GM13976 (cell line): ENCODE data around the gene NOPCHAP1.
A peak's percentile ranks its signal among the peaks of the same experiment; 100 is the strongest.

Experiments
- DNase-seq: peaks from one replicate; pipeline ENCODE4 v3.0.0; 2012; ENCODE audit warnings: low spot score
- in situ Hi-C: fragments of 300-500 bp; cut with MboI; formaldehyde crosslinking; loops from one replicate; pipeline ENCODE4 v1.12.0; 2022; ENCODE audit warnings: low sequenced_read_pairs, mixed read lengths, inconsistent platforms; ENCODE audit not compliant: unreplicated experiment
- TF ChIP-seq, protein P1 (sequence below): IDR thresholded peaks from 2 replicates; pipeline ENCODE4 v1.5.1; 2012; ENCODE audit warnings: borderline replicate concordance, mild to moderate bottlenecking; ENCODE audit not compliant: insufficient read depth; ENCODE audit errors: extremely low read depth, missing control alignments, control extremely low read depth

The NOPCHAP1 gene

GRCh38 chr12:104964856-104965205 lies 21.3 kb upstream of the NOPCHAP1 start:
- DNase-seq: no peak
- TF ChIP-seq, protein P1, sequence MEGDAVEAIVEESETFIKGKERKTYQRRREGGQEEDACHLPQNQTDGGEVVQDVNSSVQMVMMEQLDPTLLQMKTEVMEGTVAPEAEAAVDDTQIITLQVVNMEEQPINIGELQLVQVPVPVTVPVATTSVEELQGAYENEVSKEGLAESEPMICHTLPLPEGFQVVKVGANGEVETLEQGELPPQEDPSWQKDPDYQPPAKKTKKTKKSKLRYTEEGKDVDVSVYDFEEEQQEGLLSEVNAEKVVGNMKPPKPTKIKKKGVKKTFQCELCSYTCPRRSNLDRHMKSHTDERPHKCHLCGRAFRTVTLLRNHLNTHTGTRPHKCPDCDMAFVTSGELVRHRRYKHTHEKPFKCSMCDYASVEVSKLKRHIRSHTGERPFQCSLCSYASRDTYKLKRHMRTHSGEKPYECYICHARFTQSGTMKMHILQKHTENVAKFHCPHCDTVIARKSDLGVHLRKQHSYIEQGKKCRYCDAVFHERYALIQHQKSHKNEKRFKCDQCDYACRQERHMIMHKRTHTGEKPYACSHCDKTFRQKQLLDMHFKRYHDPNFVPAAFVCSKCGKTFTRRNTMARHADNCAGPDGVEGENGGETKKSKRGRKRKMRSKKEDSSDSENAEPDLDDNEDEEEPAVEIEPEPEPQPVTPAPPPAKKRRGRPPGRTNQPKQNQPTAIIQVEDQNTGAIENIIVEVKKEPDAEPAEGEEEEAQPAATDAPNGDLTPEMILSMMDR: no peak
- in situ Hi-C loops: no loop called here

GRCh38 chr12:104966677-104967076 lies 19.4 kb upstream of the NOPCHAP1 start:
- in situ Hi-C loops: no loop called here
- DNase-seq: peak; percentile 40
- TF ChIP-seq, protein P1: no peak

DNA sequence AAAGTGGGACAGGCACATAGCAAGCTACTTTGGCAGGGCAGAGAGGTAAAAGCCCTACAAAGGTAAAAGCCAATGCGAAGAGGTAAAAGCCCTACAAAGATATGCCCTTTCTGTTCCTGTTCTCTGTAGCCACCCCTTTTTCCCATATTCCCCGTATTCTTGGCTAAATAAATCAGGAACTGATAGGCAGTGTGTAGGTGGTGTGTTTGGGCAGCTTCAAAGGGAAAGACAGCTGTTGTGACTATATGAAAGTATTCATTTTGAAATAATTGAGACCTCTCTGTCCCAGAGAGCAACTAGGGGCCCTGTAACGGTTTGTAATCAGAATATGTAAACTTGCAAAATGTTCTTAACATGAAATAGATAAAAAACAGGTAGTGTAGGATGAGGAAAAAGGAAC lies 16.8 kb upstream of the NOPCHAP1 start:
- no peak for DNase-seq
- TF ChIP-seq, protein P1: no peak
- in situ Hi-C loops: no loop called here

DNA sequence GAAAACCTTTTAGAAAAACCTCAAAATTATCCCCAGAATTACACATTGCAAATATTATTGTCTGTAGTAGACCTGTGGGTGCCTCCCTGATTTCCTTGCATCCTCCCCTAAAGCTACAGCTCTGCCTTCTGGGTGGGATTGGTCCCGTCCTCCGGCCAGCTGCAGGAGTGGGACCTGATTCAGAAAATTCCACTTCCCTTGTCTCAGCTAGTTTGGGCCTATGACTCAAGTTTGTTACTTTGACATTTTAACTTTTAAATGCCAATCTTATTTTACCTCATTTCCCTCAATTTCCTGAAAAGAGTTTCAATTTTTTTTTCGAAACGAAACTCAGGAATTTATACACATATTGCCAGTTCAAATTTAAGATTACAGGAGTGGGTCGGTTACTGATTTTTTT lies 14.8 kb upstream of the NOPCHAP1 start:
- TF ChIP-seq, protein P1: no peak
- in situ Hi-C loops: no loop called here
- no peak for DNase-seq

DNA sequence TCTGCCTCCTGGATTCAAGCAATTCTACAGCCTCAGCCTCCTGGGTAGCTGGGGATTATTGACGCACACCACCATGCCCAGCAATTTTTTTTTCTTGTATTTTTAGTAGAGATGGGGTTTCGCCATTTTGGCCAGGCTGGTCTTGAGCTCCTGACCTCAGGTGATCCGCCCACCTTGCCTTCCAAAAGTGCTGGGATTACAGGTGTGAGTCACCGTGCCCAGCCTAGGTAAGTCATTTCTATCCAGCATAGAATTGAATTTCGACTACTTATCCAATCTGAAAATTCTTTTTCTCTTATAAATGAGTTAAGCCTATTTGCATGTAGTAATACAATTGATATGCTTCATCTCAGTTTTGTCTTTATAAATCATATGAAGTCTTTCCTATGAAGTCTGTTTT lies 12.9 kb upstream of the NOPCHAP1 start:
- DNase-seq: no peak
- TF ChIP-seq, protein P1: no peak
- in situ Hi-C loops: no loop called here

DNA sequence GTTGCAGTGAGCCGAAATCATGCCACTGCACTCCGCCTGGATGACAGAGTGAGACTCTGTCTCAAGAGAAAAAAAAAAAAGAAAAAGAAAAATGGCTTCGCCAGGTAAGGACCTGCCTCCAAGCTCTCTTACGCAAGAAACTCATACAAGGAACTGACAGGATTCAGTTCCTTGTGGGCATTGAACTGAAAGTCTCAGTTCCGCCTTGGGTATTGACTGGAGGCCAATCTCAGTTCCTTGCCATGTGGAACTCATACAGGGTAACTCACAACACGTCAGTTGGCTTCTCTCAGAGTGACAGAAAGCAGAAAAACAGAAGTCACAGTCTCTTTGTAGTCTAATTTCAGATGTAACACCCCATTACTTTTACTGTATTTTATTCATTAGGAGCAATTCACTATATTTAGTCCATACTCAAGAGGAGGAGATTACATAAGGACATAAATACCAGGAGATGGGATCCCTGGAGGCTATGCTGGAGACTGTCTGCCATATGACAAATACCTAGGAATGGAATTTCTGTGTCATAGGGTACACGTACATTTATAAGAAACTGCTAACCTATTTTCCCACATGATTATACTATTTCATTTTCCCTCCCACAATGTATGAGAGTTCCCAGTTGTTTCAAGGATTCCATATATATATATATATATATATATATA lies 11.4 kb upstream of the NOPCHAP1 start:
- TF ChIP-seq, protein P1: no peak
- DNase-seq: peak; percentile 53
- in situ Hi-C loops: no loop called here
